A549 (cell line): ENCODE measurements around the gene BRI3. TPM values are rescaled to one million over a fixed set of nuclear protein-coding genes. Genes with fewer than 3 reads are reported as not detected.

Source experiments
- ATAC-seq, 2 experiments: fragments of 200-7000 bp in 1 of 2; fragments of >200 bp in 1 of 2; cut with Nextera tagmentation in 1 of 2; cut with Tn5 transposase in 1 of 2; 3 replicates each; pipeline versions ENCODE4 v1.8.0 to v1.9.1; 2018 to 2020; ENCODE audit warnings: mild to moderate bottlenecking in 1 of 2, moderate library complexity in 1 of 2
- CTCF ChIA-PET: fragments of 300-600 bp; sonication (Branson Sonifier 250); formaldehyde crosslinking; extraction: SDS; loops from one replicate; lab custom pipeline; 2021; ENCODE audit warnings: antibody characterized with exemption, inconsistent platforms; lab: Yijun Ruan, JAX
- POLR2A ChIA-PET: fragments of 350-600 bp; formaldehyde crosslinking; extraction: SDS; loops from one replicate; lab custom pipeline; 2021; ENCODE audit warnings: antibody characterized with exemption, inconsistent platforms; lab: Yijun Ruan, JAX
- DNase-seq, 2 experiments: peaks; one replicate each; pipeline versions ENCODE4 v3.0.0 to v3.0.0-alpha.2; 2011 to 2016; ENCODE audit warnings: low read depth in 1 of 2, low spot score in 1 of 2
- FAIRE-seq: peaks from 2 replicates; lab custom pipeline; 2011; peaks lifted over from hg19 to GRCh38; lab: Jason Lieb, UNC
- H3K27ac ChIP-seq, 2 experiments: fragments of >200 bp; sonication (Bioruptor Twin); formaldehyde crosslinking; 3 replicates each; pipeline ENCODE4 v1.5.1; 2016 to 2017
- H3K4me1 ChIP-seq: fragments of >200 bp; sonication (Bioruptor Twin); formaldehyde crosslinking; 3 replicates; pipeline ENCODE4 v1.6.1; 2016
- H3K4me2 ChIP-seq: fragments of >200 bp; sonication (Bioruptor Twin); formaldehyde crosslinking; 3 replicates; pipeline ENCODE4 v1.6.1; 2016
- H3K4me3 ChIP-seq: fragments of >200 bp; sonication (Bioruptor Twin); formaldehyde crosslinking; 3 replicates; pipeline ENCODE4 v1.5.1; 2016
- H3K9me3 ChIP-seq: fragments of >200 bp; sonication (Bioruptor Twin); formaldehyde crosslinking; 3 replicates; pipeline ENCODE4 v1.6.1; 2016
- ATOH8 ChIP-seq: fragments of 250-450 bp; sonication (Bioruptor Pico); IDR thresholded peaks from 2 replicates; pipeline ENCODE4 v1.5.0; 2020; ENCODE audit warnings: low read depth, mild to moderate bottlenecking, moderate library complexity
- CBX8 ChIP-seq: fragments of 200-600 bp; sonication (generic); IDR thresholded peaks from 2 replicates; pipeline ENCODE4 v1.6.1; 2016
- CEBPB ChIP-seq, 2 experiments: fragments of >200 bp in 1 of 2; sonication (Bioruptor Twin) in 1 of 2; formaldehyde crosslinking in 1 of 2; IDR thresholded peaks; 2 replicates each; pipeline ENCODE4 v1.6.1; 2012 to 2016
- CHD2 ChIP-seq: fragments of 150-350 bp; IDR thresholded peaks from 2 replicates; pipeline ENCODE4 v1.6.1; 2014; ENCODE audit warnings: low read length; ENCODE audit not compliant: partially characterized antibody
- CTCF ChIP-seq: fragments of >200 bp; sonication (Bioruptor Twin); formaldehyde crosslinking; IDR thresholded peaks from 3 replicates; pipeline ENCODE4 v1.5.1; 2016
- EHF ChIP-seq: fragments of 250-450 bp; sonication (Bioruptor Pico); IDR thresholded peaks from 2 replicates; pipeline ENCODE4 v1.5.0; 2020; ENCODE audit warnings: mild to moderate bottlenecking
- EHMT2 ChIP-seq: fragments of 200-600 bp; sonication (generic); IDR thresholded peaks from 2 replicates; pipeline ENCODE4 v1.6.1; 2016; ENCODE audit warnings: antibody characterized with exemption, low read depth, mild to moderate bottlenecking, moderate library complexity
- EP300 ChIP-seq, 2 experiments: fragments of >200 bp; sonication (Bioruptor Twin); formaldehyde crosslinking; IDR thresholded peaks; 2 replicates in 1 of 2; 3 replicates in 1 of 2; pipeline ENCODE4 v1.6.1; 2016 to 2017
- ESRRA ChIP-seq: fragments of 150-350 bp; IDR thresholded peaks from 2 replicates; pipeline ENCODE4 v1.6.1; 2014; ENCODE audit warnings: mild to moderate bottlenecking, low read length, borderline replicate concordance
- FOSB ChIP-seq: fragments of 250-450 bp; sonication (Bioruptor Pico); IDR thresholded peaks from 2 replicates; pipeline ENCODE4 v1.5.0; 2020; ENCODE audit warnings: mild to moderate bottlenecking, moderate library complexity
- FOXS1 ChIP-seq: fragments of 250-450 bp; sonication (Bioruptor Pico); IDR thresholded peaks from 2 replicates; pipeline ENCODE4 v1.5.0; 2020; ENCODE audit warnings: mild to moderate bottlenecking, moderate library complexity
- HES2 ChIP-seq: fragments of >200 bp; sonication (Bioruptor Twin); formaldehyde crosslinking; IDR thresholded peaks from 2 replicates; pipeline ENCODE4 v1.6.1; 2016
- HEYL ChIP-seq: fragments of 250-450 bp; sonication (Bioruptor Pico); IDR thresholded peaks from 2 replicates; pipeline ENCODE4 v1.8.0; 2021; ENCODE audit warnings: mild to moderate bottlenecking, moderate library complexity
- HOXA7 ChIP-seq: fragments of 250-450 bp; sonication (Bioruptor Pico); IDR thresholded peaks from 2 replicates; pipeline ENCODE4 v1.5.0; 2020; ENCODE audit warnings: mild to moderate bottlenecking, moderate library complexity
- HOXB5 ChIP-seq: fragments of 250-450 bp; sonication (Bioruptor Pico); IDR thresholded peaks from 2 replicates; pipeline ENCODE4 v1.5.0; 2020; ENCODE audit warnings: mild to moderate bottlenecking, moderate library complexity
- JUN ChIP-seq, 2 experiments: fragments of >200 bp; sonication (Bioruptor Twin); formaldehyde crosslinking; IDR thresholded peaks; 2 replicates in 1 of 2; 3 replicates in 1 of 2; pipeline ENCODE4 v1.6.1; 2016 to 2017
- JUNB ChIP-seq: fragments of >200 bp; sonication (Bioruptor Twin); formaldehyde crosslinking; IDR thresholded peaks from 2 replicates; pipeline ENCODE4 v1.6.1; 2016
- KDM5A ChIP-seq: fragments of 200-600 bp; sonication (generic); IDR thresholded peaks from 2 replicates; pipeline ENCODE4 v1.6.1; 2016; ENCODE audit warnings: antibody characterized with exemption, mild to moderate bottlenecking
- POLR2A ChIP-seq: IDR thresholded peaks from 2 replicates; pipeline ENCODE4 v1.6.1; 2012; ENCODE audit warnings: mild to moderate bottlenecking, low read length
- RARB ChIP-seq: fragments of 250-450 bp; sonication (Bioruptor Pico); IDR thresholded peaks from 2 replicates; pipeline ENCODE4 v1.8.0; 2021; ENCODE audit warnings: mild to moderate bottlenecking, moderate library complexity
- RNF2 ChIP-seq: fragments of 200-600 bp; sonication (generic); IDR thresholded peaks from 2 replicates; pipeline ENCODE4 v1.6.1; 2016; ENCODE audit warnings: low read depth, mild to moderate bottlenecking, antibody characterized with exemption, moderate library complexity, borderline replicate concordance
- SMC3 ChIP-seq: fragments of >200 bp; sonication (Bioruptor Twin); formaldehyde crosslinking; IDR thresholded peaks from 3 replicates; pipeline ENCODE4 v1.6.1; 2018; ENCODE audit warnings: inconsistent platforms
- SREBF2 ChIP-seq: fragments of 450-650 bp; IDR thresholded peaks from 2 replicates; pipeline ENCODE4 v1.6.1; 2014; ENCODE audit warnings: mild to moderate bottlenecking, moderate library complexity
- ZC3H11A ChIP-seq: fragments of 450-650 bp; IDR thresholded peaks from 2 replicates; pipeline ENCODE4 v1.6.1; 2014; ENCODE audit warnings: antibody characterized with exemption, mild to moderate bottlenecking
- WGBS: methylation state at CpG from one replicate; pipeline ENCODE4 v1.1.6; 2017; ENCODE audit errors: missing lambda C conversion rate; 5-methylcytosine and 5-hydroxymethylcytosine counted together
- polyA plus RNA-seq, 4 experiments: library from polyadenylated mRNA; depleted of rRNA in 3 of 4; stranded (reverse); fragments of >200 nt; fragmentation: RNase III in 1 of 4; extraction: RNeasy Plus Mini Kit Qiagen cat#74134 plus additional on column Dnase treatment in 1 of 4; gene quantifications; 2 replicates in 3 of 4; 3 replicates in 1 of 4; pipeline ENCODE4 v1.2.3, GENCODE V29; 2011 to 2017
- TF ChIP-seq, protein P1 (sequence below): IDR thresholded peaks from 2 replicates; pipeline ENCODE4 v1.6.1; 2012
- TF ChIP-seq, protein P2 (sequence below): fragments of 250-450 bp; sonication (Bioruptor Pico); IDR thresholded peaks from 2 replicates; pipeline ENCODE4 v1.5.0; 2021; ENCODE audit warnings: mild to moderate bottlenecking, moderate library complexity, borderline replicate concordance

The BRI3 gene
- polyA plus RNA-seq, 2 of the 4 experiments (the other 2 are of a cell fraction): 61.0 to 73.0 TPM

DNA sequence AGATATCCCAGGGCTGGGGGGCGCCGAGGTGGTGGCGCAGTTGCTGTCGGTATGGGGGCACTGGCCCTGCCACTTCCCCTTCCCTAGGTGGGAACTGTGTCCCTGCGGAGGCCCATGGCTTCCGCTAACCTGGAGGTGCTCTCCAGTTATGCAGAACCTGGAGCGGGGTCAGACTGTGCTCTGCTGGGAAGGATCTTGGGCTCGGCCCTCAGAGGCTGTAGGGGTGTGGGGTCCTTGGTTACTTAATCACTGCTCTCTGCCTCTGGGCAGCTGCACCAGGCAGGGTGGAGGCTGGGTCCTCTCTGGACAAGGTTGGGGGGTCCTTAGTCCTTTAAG, 2.4 kb downstream of the BRI3 start:
- peak overlapping the region; percentile 98 to 99 for H3K27ac ChIP-seq
- ATAC-seq: peak in 1 of 2 experiments; percentile 2; a peak in 3 of 6 replicates
- CTCF ChIA-PET: interaction anchor here (0.8 to 3.6 kb wide), 4 partner anchors 10 to 462 kb away, joined by 3 to 20 read pairs (median 3); no protein-coding TSS in a partner anchor

DNA sequence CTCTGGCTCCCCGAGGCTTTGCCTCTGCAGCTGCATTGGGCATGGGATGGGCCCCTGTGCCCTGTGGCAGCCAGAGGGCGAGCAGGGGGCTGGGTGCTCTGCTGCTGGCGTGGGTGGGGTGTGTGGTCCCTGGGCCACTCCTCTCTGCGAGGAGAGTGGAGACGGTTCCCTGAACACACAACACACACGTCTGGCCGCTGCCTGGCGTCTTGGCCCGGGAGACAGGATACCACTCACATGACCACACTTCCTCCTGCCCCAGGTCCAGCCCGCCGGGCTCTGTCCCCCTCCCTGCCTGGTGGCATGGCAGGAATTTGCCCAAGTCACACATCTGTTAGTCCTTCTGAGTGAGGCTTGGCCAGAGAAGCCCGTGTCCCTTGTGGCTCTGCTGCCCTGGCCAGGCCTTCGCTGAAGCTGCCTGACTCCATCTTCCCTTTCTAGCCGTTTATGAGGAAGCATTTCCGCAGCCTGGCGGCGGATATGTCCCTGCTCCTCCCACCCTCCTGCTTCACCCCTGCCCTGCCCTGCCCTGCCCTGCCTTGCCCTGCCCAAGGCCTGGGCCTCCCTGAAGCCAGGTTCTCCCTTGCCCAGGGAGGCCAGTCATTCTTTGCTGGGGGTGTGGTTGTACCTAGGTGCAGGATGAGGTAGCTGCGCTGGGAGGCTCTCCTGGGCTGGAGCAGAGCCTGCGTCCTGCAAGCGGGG, 3.0 kb downstream of the BRI3 start:
- peak overlapping the region; percentile 98 to 99 for H3K27ac ChIP-seq
- ATAC-seq (peak in 1 of 2 experiments; percentile 37; a peak in 3 of 6 replicates), DNase-seq (peak in 1 of 2 experiments; percentile 65), FAIRE-seq (no peak)
- ChIA-PET POLR2A (no interaction called here), CTCF (interaction anchor here (1.1 to 3.6 kb wide), 3 partner anchors 10 to 137 kb away, joined by 3 to 20 read pairs (median 11); partner anchors contain the start of gene BAIAP2L1)
- H3K4me1 ChIP-seq: peaks cover 64% of the 10 kb centered on the region
- no peaks in the 10 kb centered on the region for H3K9me3 ChIP-seq
- TF ChIP-seq CHD2 (no peak), HOXA7 (CRISPR knock-in tag) (no peak)
- TF ChIP-seq, protein P1, sequence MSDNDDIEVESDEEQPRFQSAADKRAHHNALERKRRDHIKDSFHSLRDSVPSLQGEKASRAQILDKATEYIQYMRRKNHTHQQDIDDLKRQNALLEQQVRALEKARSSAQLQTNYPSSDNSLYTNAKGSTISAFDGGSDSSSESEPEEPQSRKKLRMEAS: 0 out of 2 replicates have a peak, but pooled peaks have one; percentile 28
- WGBS: 40% methylated on average over 13 of the region's 20 CpGs
- H3K4me2 ChIP-seq: peak overlapping the region; percentile 98
- H3K4me3 ChIP-seq: peak overlapping the region; percentile 98

More for the DNA sequence above, 2.4 kb downstream of the BRI3 start:
- DNase-seq (no peak), FAIRE-seq (no peak)
- peaks cover 65% of the 10 kb centered on the region for H3K4me1 ChIP-seq
- POLR2A ChIA-PET: no interaction called here
- 92% methylated on average over 8 of the region's 8 CpGs for WGBS
- peak overlapping the region; percentile 98 for H3K4me3 ChIP-seq
- H3K9me3 ChIP-seq: no peaks in the 10 kb centered on the region
- TF ChIP-seq JUN (IDR thresholded peaks at IDR 0.05) (no peak), HOXB5 (CRISPR knock-in tag) (no peak), CTCF (no peak), JUNB (no peak), RNF2 (no peak), CHD2 (no peak)
- H3K4me2 ChIP-seq: peak overlapping the region; percentile 98

DNA sequence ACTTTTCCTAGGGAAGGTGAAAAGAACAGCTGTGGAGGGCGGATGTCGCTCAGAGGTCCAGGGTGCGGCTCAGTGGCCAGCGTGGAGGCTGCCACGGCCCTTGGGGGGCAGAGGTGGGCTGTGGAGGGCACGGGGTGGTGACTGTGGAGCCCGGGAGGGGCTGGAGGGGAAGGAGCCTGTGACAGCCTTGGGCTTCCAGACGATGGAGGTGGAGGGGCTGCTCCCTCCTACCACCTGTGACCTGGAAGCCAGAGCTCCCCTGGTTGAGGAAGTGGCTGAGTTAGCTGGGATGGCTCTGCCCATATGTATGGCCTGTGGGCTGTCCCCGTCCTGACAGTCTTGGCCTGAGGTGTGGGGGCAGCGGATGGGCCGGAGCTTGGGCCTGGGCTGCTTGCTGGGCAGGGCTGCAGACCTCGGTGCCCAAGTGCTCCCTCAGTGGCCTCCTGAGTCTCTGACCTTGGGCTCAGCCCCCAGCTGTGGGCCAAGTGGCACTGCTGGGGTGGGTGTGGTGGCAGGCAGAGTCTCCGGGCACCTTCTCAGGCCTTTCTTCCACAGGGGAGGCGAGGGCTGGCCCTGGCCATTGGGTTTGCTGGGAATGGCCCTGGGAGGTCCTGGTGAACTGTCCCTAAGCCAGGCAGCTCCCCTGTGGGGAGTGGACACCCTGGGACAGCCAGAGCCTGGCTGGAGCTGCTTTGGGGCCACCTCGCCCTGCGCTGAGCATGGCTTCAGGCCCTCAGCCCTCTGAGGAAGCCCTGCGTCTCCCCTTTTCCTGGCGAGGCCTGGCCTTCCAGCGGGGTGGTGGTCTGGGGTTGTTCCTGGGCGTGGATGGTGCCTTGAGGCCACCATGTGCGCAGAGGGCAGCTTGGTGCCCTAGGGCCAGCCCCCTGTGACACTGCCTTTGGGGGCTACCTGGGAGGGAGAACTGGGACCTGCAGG, 3.9 kb downstream of the BRI3 start:
- POLR2A ChIA-PET: no interaction called here
- CTCF ChIA-PET: interaction anchor here (1.1 to 3.6 kb wide), 3 partner anchors 9 to 121 kb away, joined by 6 to 20 read pairs (median 11); partner anchors contain the start of gene BAIAP2L1
- peaks cover 61% of the 10 kb centered on the region for H3K4me1 ChIP-seq

More for the DNA sequence above, 3.9 kb downstream of the BRI3 start:
- ATAC-seq: peak in 1 of 2 experiments; percentile 0; a peak in 2 of 6 replicates
- peak overlapping the region; percentile 98; the same call in 2 of the 3 replicates for H3K4me3 ChIP-seq
- H3K9me3 ChIP-seq: no peaks in the 10 kb centered on the region
- WGBS: 85% methylated on average over 18 of the region's 21 CpGs
- H3K27ac ChIP-seq: peak overlapping the region; percentile 98 to 99
- FAIRE-seq: no peak
- no peak for DNase-seq
- peak overlapping the region; percentile 98 for H3K4me2 ChIP-seq
- TF ChIP-seq FOSB (CRISPR knock-in tag) (no peak), RARB (no peak), HES2 (no peak), EHMT2 (no peak), HEYL (CRISPR knock-in tag) (no peak), EP300 (IDR thresholded peaks at IDR 0.05) (no peak), ESRRA (no peak), EHF (CRISPR knock-in tag) (no peak), CEBPB (IDR thresholded peaks at IDR 0.05) (no peak), SMC3 (no peak), ATOH8 (CRISPR knock-in tag) (no peak), SREBF2 (no peak), KDM5A (no peak), POLR2A (no peak), FOXS1 (CRISPR knock-in tag) (no peak), ZC3H11A (no peak), CBX8 (no peak)
- TF ChIP-seq, protein P2, sequence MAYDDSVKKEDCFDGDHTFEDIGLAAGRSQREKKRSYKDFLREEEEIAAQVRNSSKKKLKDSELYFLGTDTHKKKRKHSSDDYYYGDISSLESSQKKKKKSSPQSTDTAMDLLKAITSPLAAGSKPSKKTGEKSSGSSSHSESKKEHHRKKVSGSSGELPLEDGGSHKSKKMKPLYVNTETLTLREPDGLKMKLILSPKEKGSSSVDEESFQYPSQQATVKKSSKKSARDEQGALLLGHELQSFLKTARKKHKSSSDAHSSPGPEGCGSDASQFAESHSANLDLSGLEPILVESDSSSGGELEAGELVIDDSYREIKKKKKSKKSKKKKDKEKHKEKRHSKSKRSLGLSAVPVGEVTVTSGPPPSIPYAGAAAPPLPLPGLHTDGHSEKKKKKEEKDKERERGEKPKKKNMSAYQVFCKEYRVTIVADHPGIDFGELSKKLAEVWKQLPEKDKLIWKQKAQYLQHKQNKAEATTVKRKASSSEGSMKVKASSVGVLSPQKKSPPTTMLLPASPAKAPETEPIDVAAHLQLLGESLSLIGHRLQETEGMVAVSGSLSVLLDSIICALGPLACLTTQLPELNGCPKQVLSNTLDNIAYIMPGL (CRISPR knock-in tag): no peak
- TF ChIP-seq, all 56 proteins: peak for 0
